ENCODE results near the gene EHBP1.

DNA sequence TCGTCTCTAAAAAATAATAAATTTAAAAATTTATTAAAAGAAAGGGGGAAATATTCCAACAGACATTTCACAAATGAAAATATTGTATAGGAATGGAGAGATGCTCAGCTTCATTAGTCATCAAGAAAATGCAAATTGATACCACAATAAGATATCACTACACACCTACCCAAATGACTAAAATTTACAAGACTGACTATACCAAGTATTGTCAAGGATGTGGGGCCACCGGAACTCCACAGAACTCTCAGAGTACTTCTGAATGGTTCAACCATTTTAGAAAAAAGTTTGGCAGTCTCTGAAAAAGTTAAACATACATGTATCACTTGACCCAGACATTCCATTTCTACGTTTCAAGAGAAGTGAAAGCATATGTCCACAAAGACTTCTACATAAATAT is 163.4 kb downstream of the EHBP1 start:
- TF ChIP-seq, protein P1, sequence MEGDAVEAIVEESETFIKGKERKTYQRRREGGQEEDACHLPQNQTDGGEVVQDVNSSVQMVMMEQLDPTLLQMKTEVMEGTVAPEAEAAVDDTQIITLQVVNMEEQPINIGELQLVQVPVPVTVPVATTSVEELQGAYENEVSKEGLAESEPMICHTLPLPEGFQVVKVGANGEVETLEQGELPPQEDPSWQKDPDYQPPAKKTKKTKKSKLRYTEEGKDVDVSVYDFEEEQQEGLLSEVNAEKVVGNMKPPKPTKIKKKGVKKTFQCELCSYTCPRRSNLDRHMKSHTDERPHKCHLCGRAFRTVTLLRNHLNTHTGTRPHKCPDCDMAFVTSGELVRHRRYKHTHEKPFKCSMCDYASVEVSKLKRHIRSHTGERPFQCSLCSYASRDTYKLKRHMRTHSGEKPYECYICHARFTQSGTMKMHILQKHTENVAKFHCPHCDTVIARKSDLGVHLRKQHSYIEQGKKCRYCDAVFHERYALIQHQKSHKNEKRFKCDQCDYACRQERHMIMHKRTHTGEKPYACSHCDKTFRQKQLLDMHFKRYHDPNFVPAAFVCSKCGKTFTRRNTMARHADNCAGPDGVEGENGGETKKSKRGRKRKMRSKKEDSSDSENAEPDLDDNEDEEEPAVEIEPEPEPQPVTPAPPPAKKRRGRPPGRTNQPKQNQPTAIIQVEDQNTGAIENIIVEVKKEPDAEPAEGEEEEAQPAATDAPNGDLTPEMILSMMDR (IDR thresholded peaks at IDR 0.05; ENCODE audit: low read depth, low read length), result no peak
- no peak for TF ChIP-seq POLR2A (IDR thresholded peaks at IDR 0.05; ENCODE audit: extremely low read depth, insufficient read length)
- TF ChIP-seq, protein P2, sequence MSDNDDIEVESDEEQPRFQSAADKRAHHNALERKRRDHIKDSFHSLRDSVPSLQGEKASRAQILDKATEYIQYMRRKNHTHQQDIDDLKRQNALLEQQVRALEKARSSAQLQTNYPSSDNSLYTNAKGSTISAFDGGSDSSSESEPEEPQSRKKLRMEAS (IDR thresholded peaks at IDR 0.05; ENCODE audit: low read depth, low read length), result no peak
- TF ChIP-seq MYC (IDR thresholded peaks at IDR 0.05; ENCODE audit: low read depth, low read length), result no peak
